ENCODE results near the gene PAX8.

PAX8 gene

DNA sequence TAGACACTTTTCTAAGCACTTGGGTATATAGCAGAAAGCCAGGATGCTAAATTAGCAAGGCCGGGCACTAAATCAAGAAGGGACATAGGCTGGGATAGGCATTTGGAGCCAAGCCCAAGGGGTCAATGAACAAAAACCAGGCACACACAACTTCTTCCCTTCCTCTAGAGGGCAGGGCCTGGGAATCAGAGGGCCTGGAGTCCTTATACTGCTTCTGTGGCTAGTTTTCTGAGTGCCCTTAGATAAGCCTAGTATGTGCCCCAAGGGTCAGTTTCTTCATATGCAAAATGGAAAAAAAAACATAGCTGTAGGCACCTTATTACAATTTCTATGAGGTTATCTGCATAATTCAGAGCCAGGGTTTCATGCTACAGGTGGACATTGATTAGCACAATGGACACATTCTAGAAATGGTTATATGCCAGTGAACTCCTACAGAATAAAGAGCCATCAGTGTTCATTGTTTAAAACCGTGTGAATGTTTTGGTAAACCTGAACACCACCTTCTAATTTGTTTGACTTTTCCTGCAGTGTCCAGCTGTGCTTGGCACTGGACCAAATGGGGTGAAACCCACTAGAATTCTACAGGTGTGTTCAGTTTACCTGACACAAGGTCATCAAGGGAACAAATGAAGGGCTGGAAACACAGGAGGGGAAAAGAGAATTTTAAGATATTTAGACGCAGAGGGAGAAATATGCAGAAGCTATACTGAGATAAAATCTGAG is 49.6 kb downstream of the PAX8 start:
- no peak overlapping the region for H3K27ac ChIP-seq
- TF ChIP-seq ZFX (IDR thresholded peaks at IDR 0.05), result no peak
- TF ChIP-seq, protein P1, sequence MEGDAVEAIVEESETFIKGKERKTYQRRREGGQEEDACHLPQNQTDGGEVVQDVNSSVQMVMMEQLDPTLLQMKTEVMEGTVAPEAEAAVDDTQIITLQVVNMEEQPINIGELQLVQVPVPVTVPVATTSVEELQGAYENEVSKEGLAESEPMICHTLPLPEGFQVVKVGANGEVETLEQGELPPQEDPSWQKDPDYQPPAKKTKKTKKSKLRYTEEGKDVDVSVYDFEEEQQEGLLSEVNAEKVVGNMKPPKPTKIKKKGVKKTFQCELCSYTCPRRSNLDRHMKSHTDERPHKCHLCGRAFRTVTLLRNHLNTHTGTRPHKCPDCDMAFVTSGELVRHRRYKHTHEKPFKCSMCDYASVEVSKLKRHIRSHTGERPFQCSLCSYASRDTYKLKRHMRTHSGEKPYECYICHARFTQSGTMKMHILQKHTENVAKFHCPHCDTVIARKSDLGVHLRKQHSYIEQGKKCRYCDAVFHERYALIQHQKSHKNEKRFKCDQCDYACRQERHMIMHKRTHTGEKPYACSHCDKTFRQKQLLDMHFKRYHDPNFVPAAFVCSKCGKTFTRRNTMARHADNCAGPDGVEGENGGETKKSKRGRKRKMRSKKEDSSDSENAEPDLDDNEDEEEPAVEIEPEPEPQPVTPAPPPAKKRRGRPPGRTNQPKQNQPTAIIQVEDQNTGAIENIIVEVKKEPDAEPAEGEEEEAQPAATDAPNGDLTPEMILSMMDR (conservative IDR thresholded peaks at IDR 0.05), result no peak

DNA sequence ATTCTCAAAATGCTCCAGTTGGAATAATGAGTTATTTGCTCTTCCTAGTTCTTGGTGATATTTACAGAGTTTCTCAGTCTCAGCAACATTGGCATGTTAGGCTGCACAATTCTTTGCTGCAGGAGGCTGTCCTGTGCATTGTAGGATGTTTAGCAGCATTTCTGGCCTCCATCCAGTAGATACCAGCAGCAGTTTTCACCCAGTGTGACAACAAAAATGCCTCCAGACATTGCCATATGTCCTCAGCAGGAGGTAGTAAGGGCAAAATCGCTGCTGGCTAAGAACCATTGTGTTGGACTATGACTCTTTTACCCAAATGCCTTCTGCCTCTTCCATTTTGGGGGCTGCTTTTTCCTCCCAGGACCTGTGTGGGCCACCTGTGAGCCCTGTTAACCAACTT is 50.4 kb downstream of the PAX8 start:
- no peak overlapping the region for H3K27ac ChIP-seq
- TF ChIP-seq, protein P1 (conservative IDR thresholded peaks at IDR 0.05), result no peak
- TF ChIP-seq ZFX (IDR thresholded peaks at IDR 0.05), result no peak

DNA sequence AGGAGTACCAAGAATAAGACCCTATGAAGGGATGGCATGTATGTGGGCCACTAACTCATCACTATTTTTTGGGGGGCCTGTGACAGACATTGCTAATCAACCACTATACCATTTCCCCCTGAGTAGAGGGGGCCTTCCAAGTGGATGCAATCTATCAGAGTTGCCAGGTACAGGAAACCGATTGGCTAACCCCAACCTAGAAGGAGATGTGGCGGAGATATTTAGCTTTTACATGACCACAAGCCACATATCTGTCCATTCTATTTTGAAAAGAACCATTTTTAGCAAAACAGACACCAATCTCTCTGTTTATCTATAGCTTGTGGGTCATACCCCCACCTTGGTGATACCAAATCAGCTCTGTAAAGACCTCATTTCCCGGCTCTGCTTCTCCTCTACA is 51.0 kb downstream of the PAX8 start:
- no peak for TF ChIP-seq ZFX (IDR thresholded peaks at IDR 0.05)

DNA sequence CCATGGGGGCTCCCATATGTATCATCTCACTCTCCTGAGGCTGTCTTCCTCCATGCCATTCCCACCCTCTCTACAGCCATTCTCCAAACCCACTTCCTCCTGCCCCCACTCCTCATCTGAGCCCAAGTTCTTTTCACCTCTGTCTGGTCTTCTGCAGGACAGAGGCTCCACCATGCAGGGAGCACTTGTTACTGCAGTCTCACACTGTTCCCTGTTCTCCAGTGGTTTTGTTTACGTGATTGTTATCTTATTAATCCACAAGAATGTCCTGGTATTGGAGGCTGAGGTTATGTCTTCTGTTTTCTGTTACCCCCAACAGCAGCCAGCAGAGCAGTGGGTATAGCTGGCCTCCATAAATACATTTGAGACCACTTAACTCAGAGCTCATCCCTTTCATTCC is 51.4 kb downstream of the PAX8 start:
- TF ChIP-seq ZFX (IDR thresholded peaks at IDR 0.05), result no peak
- TF ChIP-seq, protein P1 (conservative IDR thresholded peaks at IDR 0.05), result no peak

More for the DNA sequence above, 51.0 kb downstream of the PAX8 start:
- no peak overlapping the region for H3K27ac ChIP-seq

DNA sequence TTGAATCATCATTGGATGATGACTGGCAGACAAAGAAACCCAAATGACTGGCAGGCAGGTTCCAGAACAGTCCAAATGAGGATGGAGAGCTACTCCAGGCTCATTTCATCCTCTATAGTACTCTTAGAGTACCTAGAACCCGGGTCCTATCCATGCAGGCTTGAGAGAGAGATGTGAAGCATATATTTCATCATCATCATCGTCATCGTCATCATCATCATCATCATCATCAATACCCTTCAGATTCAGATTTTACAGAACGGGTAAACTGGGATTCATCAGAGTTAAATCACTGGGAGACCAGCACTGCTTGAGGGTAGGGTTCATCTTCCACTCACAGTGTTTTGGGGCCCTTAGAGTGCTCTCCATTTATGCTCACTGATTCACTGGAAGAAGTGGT is 52.3 kb downstream of the PAX8 start:
- TF ChIP-seq, protein P1 (conservative IDR thresholded peaks at IDR 0.05), result no peak
- no peak for TF ChIP-seq ZFX (IDR thresholded peaks at IDR 0.05)
- H3K27ac ChIP-seq, result no peak overlapping the region

More for the DNA sequence above, 51.4 kb downstream of the PAX8 start:
- no peak overlapping the region for H3K27ac ChIP-seq

DNA sequence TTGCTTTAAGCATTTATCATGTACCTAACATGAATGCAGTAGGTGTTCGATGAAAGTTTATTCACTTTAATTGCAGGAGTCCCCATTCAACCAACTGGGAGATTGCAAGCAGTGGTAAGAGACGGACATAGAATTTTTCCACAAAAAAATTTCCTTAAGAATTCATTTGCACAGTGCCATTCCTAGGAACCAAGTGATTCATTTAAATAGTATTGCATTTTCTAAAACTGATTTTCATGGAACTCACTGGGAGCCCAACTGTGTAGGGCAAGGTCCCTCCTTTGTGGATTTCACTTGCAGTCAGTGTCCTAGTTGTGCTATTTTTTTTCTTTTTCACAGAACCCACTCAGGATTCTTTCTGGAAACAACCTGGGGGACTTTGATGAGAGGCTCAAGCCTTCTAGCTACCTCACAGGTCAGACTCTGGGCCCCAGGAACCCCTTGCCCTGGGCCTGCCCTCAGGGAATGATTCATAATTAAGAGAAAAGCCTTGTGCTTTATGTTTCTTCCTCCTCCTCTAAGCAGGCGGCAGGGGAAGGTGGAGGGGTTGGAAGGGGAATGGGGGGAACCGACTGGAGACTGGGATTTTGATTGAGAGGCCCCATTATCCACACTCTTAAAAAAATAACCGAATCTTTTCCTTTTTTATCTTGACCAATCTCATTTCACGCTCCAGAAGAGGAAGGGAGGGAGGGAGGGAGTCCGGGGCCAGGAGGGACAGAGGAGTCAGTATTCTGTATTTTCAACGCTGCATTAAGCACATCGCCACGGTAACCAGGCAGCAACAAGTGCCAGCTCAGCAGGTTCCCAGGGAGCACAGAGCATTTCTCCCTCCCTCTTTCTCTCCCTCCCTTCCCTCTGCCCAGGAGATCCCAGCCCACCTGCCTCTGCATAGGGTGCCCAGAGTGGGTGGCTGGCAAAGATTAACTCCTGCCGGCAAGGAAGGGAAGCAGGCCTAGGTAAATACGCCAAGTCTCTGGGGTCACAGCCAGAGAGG is 53.2 kb downstream of the PAX8 start:
- H3K27ac ChIP-seq, result no peak overlapping the region
- TF ChIP-seq, protein P1 (conservative IDR thresholded peaks at IDR 0.05), result no peak
- no peak for TF ChIP-seq ZFX (IDR thresholded peaks at IDR 0.05)

DNA sequence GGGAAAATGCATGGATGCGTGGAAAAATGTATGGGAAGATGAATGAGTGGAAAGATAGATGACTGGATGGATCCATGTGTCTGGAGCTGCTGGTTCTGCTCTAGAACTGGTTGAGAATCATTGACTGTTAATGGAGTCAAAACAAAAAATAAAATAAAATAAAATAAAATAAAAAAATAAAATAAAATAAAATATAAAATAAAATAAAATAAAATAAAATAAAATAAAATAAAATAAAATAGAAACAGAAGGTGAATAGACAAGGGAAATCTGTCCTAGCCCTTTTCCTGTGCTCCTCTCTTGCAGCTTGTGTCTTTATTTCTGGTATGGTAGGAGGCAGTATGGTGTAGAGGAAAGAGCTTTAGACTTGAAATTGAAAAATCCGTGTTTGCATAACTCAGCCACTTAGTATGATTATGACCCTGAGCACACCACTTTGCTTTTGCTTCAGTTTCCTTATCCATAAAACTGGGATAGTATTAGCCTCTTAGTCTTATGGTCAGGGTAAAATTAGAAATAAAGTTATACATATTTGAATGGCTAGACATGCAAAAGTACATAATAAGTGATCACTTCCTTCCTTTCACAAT is 54.0 kb downstream of the PAX8 start:
- TF ChIP-seq, protein P1 (conservative IDR thresholded peaks at IDR 0.05), result no peak
- no peak for TF ChIP-seq ZFX (IDR thresholded peaks at IDR 0.05)
- H3K27ac ChIP-seq, result no peak overlapping the region
